HL-60 (cell line): ENCODE results near the gene OR2T35.
"Not testable (repeated sequence)": the region's sequence is repeated elsewhere in the genome, so short reads cannot be mapped to it uniquely, and the experiment has no call there.

Experiments
- GABPA ChIP-seq: IDR thresholded peaks from 2 replicates; pipeline ENCODE4 v1.6.1; 2012; ENCODE audit warnings: low read depth
- POLR2AphosphoS5 ChIP-seq: IDR thresholded peaks from 2 replicates; pipeline ENCODE4 v1.6.1; 2012; ENCODE audit warnings: low read depth
- SPI1 ChIP-seq: IDR thresholded peaks from 2 replicates; pipeline ENCODE4 v1.6.1; 2012; ENCODE audit warnings: low read depth, mild to moderate bottlenecking, borderline replicate concordance
- TF ChIP-seq, protein P1 (sequence below): IDR thresholded peaks from one replicate; pipeline ENCODE4 v1.5.1; 2011; ENCODE audit warnings: low read length, control low read depth, inconsistent platforms; ENCODE audit not compliant: insufficient read depth
- TF ChIP-seq, protein P2 (sequence below): IDR thresholded peaks from 2 replicates; pipeline ENCODE4 v1.6.1; 2012; ENCODE audit warnings: low read depth; ENCODE audit not compliant: insufficient replicate concordance

- TF ChIP-seq, protein P1, sequence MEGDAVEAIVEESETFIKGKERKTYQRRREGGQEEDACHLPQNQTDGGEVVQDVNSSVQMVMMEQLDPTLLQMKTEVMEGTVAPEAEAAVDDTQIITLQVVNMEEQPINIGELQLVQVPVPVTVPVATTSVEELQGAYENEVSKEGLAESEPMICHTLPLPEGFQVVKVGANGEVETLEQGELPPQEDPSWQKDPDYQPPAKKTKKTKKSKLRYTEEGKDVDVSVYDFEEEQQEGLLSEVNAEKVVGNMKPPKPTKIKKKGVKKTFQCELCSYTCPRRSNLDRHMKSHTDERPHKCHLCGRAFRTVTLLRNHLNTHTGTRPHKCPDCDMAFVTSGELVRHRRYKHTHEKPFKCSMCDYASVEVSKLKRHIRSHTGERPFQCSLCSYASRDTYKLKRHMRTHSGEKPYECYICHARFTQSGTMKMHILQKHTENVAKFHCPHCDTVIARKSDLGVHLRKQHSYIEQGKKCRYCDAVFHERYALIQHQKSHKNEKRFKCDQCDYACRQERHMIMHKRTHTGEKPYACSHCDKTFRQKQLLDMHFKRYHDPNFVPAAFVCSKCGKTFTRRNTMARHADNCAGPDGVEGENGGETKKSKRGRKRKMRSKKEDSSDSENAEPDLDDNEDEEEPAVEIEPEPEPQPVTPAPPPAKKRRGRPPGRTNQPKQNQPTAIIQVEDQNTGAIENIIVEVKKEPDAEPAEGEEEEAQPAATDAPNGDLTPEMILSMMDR, result not testable (repeated sequence)
- TF ChIP-seq, protein P2, sequence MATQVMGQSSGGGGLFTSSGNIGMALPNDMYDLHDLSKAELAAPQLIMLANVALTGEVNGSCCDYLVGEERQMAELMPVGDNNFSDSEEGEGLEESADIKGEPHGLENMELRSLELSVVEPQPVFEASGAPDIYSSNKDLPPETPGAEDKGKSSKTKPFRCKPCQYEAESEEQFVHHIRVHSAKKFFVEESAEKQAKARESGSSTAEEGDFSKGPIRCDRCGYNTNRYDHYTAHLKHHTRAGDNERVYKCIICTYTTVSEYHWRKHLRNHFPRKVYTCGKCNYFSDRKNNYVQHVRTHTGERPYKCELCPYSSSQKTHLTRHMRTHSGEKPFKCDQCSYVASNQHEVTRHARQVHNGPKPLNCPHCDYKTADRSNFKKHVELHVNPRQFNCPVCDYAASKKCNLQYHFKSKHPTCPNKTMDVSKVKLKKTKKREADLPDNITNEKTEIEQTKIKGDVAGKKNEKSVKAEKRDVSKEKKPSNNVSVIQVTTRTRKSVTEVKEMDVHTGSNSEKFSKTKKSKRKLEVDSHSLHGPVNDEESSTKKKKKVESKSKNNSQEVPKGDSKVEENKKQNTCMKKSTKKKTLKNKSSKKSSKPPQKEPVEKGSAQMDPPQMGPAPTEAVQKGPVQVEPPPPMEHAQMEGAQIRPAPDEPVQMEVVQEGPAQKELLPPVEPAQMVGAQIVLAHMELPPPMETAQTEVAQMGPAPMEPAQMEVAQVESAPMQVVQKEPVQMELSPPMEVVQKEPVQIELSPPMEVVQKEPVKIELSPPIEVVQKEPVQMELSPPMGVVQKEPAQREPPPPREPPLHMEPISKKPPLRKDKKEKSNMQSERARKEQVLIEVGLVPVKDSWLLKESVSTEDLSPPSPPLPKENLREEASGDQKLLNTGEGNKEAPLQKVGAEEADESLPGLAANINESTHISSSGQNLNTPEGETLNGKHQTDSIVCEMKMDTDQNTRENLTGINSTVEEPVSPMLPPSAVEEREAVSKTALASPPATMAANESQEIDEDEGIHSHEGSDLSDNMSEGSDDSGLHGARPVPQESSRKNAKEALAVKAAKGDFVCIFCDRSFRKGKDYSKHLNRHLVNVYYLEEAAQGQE, result not testable (repeated sequence)
- not testable (repeated sequence) for TF ChIP-seq POLR2AphosphoS5, GABPA, SPI1
These were observed 11.7 kb upstream of the OR2T35 start for GRCh38 chr1:248656797-248657196.
